ENCODE results near the gene RNF166.

DNA sequence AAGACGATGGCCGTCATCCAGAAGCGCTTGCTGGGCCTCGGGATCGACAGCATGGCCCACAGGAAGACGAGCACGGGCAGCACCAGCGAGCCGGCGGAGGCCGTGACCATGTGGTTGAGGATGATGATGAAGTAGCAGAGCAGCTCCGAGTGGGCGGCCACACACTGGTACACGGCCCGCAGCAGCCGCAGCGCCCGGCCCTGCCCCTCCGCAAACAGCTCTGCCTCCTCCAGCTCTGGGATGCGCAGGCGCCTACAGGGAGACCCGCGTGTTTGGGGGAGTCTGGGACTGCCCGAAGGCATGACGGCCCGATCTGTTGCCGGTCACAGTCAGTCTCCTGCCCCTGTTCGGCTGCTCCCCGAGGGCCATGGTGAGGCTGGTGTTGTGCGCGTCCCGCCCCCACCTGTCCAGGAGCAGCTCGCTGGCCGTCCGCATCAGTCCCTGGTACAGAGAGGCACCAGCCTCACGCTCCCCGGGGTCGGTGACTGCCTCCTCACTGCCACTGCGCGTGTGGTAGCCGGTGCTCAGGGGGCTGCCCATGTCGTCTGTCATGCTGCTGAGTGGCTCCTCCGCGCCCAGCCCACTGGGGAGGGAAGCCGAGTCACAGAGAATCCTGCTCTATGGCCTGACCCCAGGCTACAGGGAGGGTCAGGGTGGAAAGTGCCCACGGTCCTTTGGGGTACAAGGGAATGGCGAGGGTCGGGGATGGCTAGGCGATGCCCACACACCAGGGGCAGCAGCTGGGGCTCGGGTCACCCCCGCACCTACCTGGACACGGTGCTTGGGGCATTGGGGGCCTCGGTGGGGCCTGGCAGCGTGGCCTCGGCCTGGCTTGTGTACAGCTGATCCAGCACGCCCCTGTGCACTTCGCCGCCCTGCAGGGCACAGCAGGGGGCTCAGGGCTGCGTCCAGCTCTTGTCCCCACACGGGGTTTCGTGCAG is 15.9 kb upstream of the RNF166 start:
- TF ChIP-seq, protein P1, sequence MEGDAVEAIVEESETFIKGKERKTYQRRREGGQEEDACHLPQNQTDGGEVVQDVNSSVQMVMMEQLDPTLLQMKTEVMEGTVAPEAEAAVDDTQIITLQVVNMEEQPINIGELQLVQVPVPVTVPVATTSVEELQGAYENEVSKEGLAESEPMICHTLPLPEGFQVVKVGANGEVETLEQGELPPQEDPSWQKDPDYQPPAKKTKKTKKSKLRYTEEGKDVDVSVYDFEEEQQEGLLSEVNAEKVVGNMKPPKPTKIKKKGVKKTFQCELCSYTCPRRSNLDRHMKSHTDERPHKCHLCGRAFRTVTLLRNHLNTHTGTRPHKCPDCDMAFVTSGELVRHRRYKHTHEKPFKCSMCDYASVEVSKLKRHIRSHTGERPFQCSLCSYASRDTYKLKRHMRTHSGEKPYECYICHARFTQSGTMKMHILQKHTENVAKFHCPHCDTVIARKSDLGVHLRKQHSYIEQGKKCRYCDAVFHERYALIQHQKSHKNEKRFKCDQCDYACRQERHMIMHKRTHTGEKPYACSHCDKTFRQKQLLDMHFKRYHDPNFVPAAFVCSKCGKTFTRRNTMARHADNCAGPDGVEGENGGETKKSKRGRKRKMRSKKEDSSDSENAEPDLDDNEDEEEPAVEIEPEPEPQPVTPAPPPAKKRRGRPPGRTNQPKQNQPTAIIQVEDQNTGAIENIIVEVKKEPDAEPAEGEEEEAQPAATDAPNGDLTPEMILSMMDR (IDR thresholded peaks at IDR 0.05; ENCODE audit: low read depth, low read length, missing input control) = no peak
- TF ChIP-seq RAD21 (IDR thresholded peaks at IDR 0.05) (no peak), ATF3 (IDR thresholded peaks at IDR 0.05) (no peak), EGR1 (IDR thresholded peaks at IDR 0.05; ENCODE audit: low read depth in 2 of 2) (no peak), NR2F2 (IDR thresholded peaks at IDR 0.05) (no peak), SP1 (IDR thresholded peaks at IDR 0.05) (no peak)
- TF ChIP-seq, protein P2, sequence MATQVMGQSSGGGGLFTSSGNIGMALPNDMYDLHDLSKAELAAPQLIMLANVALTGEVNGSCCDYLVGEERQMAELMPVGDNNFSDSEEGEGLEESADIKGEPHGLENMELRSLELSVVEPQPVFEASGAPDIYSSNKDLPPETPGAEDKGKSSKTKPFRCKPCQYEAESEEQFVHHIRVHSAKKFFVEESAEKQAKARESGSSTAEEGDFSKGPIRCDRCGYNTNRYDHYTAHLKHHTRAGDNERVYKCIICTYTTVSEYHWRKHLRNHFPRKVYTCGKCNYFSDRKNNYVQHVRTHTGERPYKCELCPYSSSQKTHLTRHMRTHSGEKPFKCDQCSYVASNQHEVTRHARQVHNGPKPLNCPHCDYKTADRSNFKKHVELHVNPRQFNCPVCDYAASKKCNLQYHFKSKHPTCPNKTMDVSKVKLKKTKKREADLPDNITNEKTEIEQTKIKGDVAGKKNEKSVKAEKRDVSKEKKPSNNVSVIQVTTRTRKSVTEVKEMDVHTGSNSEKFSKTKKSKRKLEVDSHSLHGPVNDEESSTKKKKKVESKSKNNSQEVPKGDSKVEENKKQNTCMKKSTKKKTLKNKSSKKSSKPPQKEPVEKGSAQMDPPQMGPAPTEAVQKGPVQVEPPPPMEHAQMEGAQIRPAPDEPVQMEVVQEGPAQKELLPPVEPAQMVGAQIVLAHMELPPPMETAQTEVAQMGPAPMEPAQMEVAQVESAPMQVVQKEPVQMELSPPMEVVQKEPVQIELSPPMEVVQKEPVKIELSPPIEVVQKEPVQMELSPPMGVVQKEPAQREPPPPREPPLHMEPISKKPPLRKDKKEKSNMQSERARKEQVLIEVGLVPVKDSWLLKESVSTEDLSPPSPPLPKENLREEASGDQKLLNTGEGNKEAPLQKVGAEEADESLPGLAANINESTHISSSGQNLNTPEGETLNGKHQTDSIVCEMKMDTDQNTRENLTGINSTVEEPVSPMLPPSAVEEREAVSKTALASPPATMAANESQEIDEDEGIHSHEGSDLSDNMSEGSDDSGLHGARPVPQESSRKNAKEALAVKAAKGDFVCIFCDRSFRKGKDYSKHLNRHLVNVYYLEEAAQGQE (IDR thresholded peaks at IDR 0.05) = no peak
